ENCODE measurements around the gene DNER.

DNA sequence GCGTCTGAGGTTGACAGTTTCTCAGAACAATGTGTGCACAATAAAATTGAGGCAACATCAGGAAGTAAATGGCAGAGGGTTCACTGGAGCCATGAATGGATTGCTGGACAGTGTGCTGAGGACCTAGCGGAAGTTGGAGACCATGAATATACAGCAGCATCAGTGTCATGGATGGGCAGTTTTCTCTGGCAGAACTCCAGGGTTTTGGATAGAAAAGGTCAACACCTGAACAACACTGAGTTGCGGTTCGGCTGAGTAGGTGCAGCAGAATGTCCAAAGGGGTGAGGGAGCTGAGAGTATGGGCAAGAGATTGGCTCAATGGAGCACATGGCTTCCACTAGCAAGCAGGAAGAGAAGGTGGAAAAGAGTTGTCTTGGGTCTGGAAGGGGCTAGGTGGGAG lies 73.7 kb downstream of the DNER start:
- no peak for TF ChIP-seq POLR2AphosphoS5 (IDR thresholded peaks at IDR 0.05; ENCODE audit: insufficient read depth, low read depth, low read length)
- no peak for TF ChIP-seq FOS (IDR thresholded peaks at IDR 0.05; ENCODE audit: borderline replicate concordance, insufficient read depth, low read length)
- TF ChIP-seq, protein P1, sequence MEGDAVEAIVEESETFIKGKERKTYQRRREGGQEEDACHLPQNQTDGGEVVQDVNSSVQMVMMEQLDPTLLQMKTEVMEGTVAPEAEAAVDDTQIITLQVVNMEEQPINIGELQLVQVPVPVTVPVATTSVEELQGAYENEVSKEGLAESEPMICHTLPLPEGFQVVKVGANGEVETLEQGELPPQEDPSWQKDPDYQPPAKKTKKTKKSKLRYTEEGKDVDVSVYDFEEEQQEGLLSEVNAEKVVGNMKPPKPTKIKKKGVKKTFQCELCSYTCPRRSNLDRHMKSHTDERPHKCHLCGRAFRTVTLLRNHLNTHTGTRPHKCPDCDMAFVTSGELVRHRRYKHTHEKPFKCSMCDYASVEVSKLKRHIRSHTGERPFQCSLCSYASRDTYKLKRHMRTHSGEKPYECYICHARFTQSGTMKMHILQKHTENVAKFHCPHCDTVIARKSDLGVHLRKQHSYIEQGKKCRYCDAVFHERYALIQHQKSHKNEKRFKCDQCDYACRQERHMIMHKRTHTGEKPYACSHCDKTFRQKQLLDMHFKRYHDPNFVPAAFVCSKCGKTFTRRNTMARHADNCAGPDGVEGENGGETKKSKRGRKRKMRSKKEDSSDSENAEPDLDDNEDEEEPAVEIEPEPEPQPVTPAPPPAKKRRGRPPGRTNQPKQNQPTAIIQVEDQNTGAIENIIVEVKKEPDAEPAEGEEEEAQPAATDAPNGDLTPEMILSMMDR (IDR thresholded peaks at IDR 0.05; ENCODE audit: extremely low read depth in 1 of 2, insufficient read depth in 1 of 2, low read depth in 1 of 2, low read length in 2 of 2) = no peak
- no peak for TF ChIP-seq JUN (IDR thresholded peaks at IDR 0.05; ENCODE audit: borderline replicate concordance, insufficient read depth, insufficient read length, low read depth)
- TF ChIP-seq, protein P2, sequence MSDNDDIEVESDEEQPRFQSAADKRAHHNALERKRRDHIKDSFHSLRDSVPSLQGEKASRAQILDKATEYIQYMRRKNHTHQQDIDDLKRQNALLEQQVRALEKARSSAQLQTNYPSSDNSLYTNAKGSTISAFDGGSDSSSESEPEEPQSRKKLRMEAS (IDR thresholded peaks at IDR 0.05; ENCODE audit: insufficient read depth, insufficient read length) = no peak
- TF ChIP-seq EZH2 (IDR thresholded peaks at IDR 0.05; ENCODE audit: borderline replicate concordance, low read depth, low read length, severe bottlenecking) = no peak
